ENCODE measurements around the gene BBS9.

GRCh38 chr7:33601101-33601500 is 471.7 kb downstream of the BBS9 start:
- TF ChIP-seq CTCF (IDR thresholded peaks at IDR 0.05) (no peak), EP300 (IDR thresholded peaks at IDR 0.05) (no peak)

Measured in tibial nerve (tissue), 4 donors.